CD14-positive monocyte (primary cell): ENCODE results near the gene ANKRD13B. TPM values are rescaled to one million over a fixed set of nuclear protein-coding genes. Genes with fewer than 3 reads are reported as not detected.
A peak's percentile ranks its signal among the peaks of the same experiment; 100 is the strongest.

Experiments used
- DNase-seq, 3 donors: peaks; one replicate each; pipeline ENCODE4 v3.0.0-alpha.2; 2011 to 2022
- H2AFZ ChIP-seq: 2 replicates; pipeline ENCODE4 v1.6.0; 2012; ENCODE audit warnings: mild to moderate bottlenecking, low read depth, low read length, inconsistent platforms; ENCODE audit not compliant: insufficient read depth, poor library complexity, severe bottlenecking
- H3K27ac ChIP-seq, 2 donors: 1 replicate in 1 of 2; 2 replicates in 1 of 2; pipeline ENCODE4 v1.5.1; 2012 to 2013; ENCODE audit warnings: low read length in 2 of 2, control low read depth in 1 of 2, inconsistent platforms in 1 of 2, low read depth in 1 of 2, mild to moderate bottlenecking in 1 of 2
- H3K27me3 ChIP-seq, 2 donors: one replicate each; pipeline versions ENCODE4 v1.6.0 to v1.6.1; 2011 to 2013; ENCODE audit warnings: low read length in 2 of 2; ENCODE audit not compliant: control insufficient read depth in 2 of 2, insufficient read depth in 2 of 2
- H3K36me3 ChIP-seq, 2 donors: replicated peaks in 1 of 2; 1 replicate in 1 of 2; 2 replicates in 1 of 2; pipeline versions ENCODE4 v1.5.1 to v1.6.1; 2012 to 2013; ENCODE audit warnings: low read length in 2 of 2, control low read depth in 1 of 2, inconsistent platforms in 1 of 2, mild to moderate bottlenecking in 1 of 2; ENCODE audit not compliant: insufficient read depth in 2 of 2, control insufficient read depth in 1 of 2
- H3K4me1 ChIP-seq, 2 donors: 1 replicate in 1 of 2; 2 replicates in 1 of 2; pipeline versions ENCODE4 v1.5.1 to v1.6.1; 2012 to 2013; ENCODE audit warnings: low read length in 2 of 2, control low read depth in 1 of 2, inconsistent platforms in 1 of 2, mild to moderate bottlenecking in 1 of 2, moderate library complexity in 1 of 2; ENCODE audit not compliant: insufficient read depth in 2 of 2, control insufficient read depth in 1 of 2
- H3K4me2 ChIP-seq: replicated peaks from 2 replicates; pipeline ENCODE3; 2012; ENCODE audit warnings: low read length, moderate library complexity, mild to moderate bottlenecking; ENCODE audit not compliant: poor library complexity, severe bottlenecking; ENCODE audit errors: extremely low read depth
- H3K4me3 ChIP-seq, 3 experiments: fragments of 200-600 bp in 1 of 3; sonication (generic) in 1 of 3; replicated peaks in 1 of 3; 1 replicate in 2 of 3; 2 replicates in 1 of 3; pipeline ENCODE4 v1.5.1; 2011 to 2013; ENCODE audit warnings: low read length in 3 of 3, mild to moderate bottlenecking in 3 of 3, control low read depth in 2 of 3, low read depth in 2 of 3, inconsistent platforms in 1 of 3, moderate library complexity in 1 of 3
- H3K79me2 ChIP-seq: 2 replicates; pipeline ENCODE4 v1.6.0; 2012; ENCODE audit warnings: mild to moderate bottlenecking, control low read depth, inconsistent platforms, low read length, moderate library complexity; ENCODE audit not compliant: insufficient read depth
- H3K9ac ChIP-seq: 2 replicates; pipeline ENCODE4 v1.6.0; 2017; ENCODE audit warnings: low read length, mild to moderate bottlenecking; ENCODE audit not compliant: insufficient read depth, poor library complexity, severe bottlenecking
- H3K9me3 ChIP-seq, 2 donors: replicated peaks in 1 of 2; 1 replicate in 1 of 2; 2 replicates in 1 of 2; pipeline versions ENCODE4 v1.5.1 to v1.6.1; 2012 to 2013; ENCODE audit warnings: low read length in 2 of 2, control low read depth in 1 of 2; ENCODE audit not compliant: control insufficient read depth in 1 of 2, insufficient read depth in 1 of 2
- H4K20me1 ChIP-seq: 2 replicates; pipeline ENCODE4 v1.6.0; 2012; ENCODE audit warnings: mild to moderate bottlenecking, low read length, control low read depth, moderate library complexity; ENCODE audit not compliant: insufficient read depth
- H3K27ac Mint-ChIP-seq, 7 donors: one replicate each; pipeline ENCODE4 v1.8.0; 2020; ENCODE audit warnings: mild to moderate bottlenecking in 7 of 7, mixed read lengths in 7 of 7, moderate library complexity in 6 of 7, inconsistent platforms in 2 of 7
- H3K27me3 Mint-ChIP-seq, 3 donors: one replicate each; pipeline ENCODE4 v1.8.0; 2021 to 2022; ENCODE audit warnings: low read depth in 3 of 3, mild to moderate bottlenecking in 3 of 3, mixed read lengths in 3 of 3, moderate library complexity in 3 of 3, inconsistent platforms in 1 of 3
- H3K36me3 Mint-ChIP-seq, 2 donors: one replicate each; pipeline ENCODE4 v1.8.0; 2020; ENCODE audit warnings: mixed read lengths in 2 of 2, inconsistent platforms in 1 of 2, mild to moderate bottlenecking in 1 of 2
- H3K4me1 Mint-ChIP-seq: one replicate; pipeline ENCODE4 v1.8.0; 2020; ENCODE audit warnings: mild to moderate bottlenecking, mixed read lengths
- H3K4me3 Mint-ChIP-seq, 2 donors: one replicate each; pipeline ENCODE4 v1.8.0; 2020; ENCODE audit warnings: mild to moderate bottlenecking in 2 of 2, mixed read lengths in 2 of 2, moderate library complexity in 1 of 2
- H3K9me3 Mint-ChIP-seq, 7 donors: one replicate each; pipeline ENCODE4 v1.8.0; 2020 to 2022; ENCODE audit warnings: mixed read lengths in 7 of 7, mild to moderate bottlenecking in 6 of 7, moderate library complexity in 6 of 7, inconsistent platforms in 2 of 7
- CTCF ChIP-seq: fragments of 200-600 bp; IDR thresholded peaks from one replicate; pipeline ENCODE4 v1.8.0; 2022; ENCODE audit warnings: antibody characterized with exemption, mild to moderate bottlenecking
- WGBS: methylation state at CpG from one replicate; pipeline ENCODE4 v1.1.5; 2013; ENCODE audit warnings: missing lambda C conversion rate; ENCODE audit not compliant: insufficient coverage; 5-methylcytosine and 5-hydroxymethylcytosine counted together
- intact Hi-C, 2 donors: fragments of 100-400 bp; cut with micrococcal nuclease; formaldehyde crosslinking; loops; one replicate each; pipeline versions ENCODE4 v1.15.0 to v1.15.1; 2023
- polyA plus RNA-seq, 3 donors: library from polyadenylated mRNA; depleted of rRNA in 1 of 3; unstranded in 2 of 3; stranded (reverse) in 1 of 3; fragments of 300-500 nt in 2 of 3; fragments of >200 nt in 1 of 3; fragmentation: Illumina TruSeq in 2 of 3; gene quantifications; 1 replicate in 2 of 3; 2 replicates in 1 of 3; pipeline ENCODE4 v1.2.3, GENCODE V29; 2012 to 2021

Gene ANKRD13B
- polyA plus RNA-seq, 3 donors, result 0.37 TPM; not detected in 2

GRCh38 chr17:29645515-29646051 lies 52.7 kb downstream of the ANKRD13B start:
- Histone ChIP-seq H3K36me3 (peaks cover 71 to 99% of the 10 kb centered on the region in 2 donors), H3K27ac (peak overlapping the region in 1 of 2 donors; percentile 42), H3K27me3 (no peaks in the 10 kb centered on the region), H2AFZ (no peak overlapping the region), H3K4me3 (no peak overlapping the region), H3K9me3 (no peaks in the 10 kb centered on the region), H3K9ac (no peak overlapping the region), H3K4me2 (no peak overlapping the region), H4K20me1 (peaks cover 93% of the 10 kb centered on the region), H3K4me1 (no peaks in the 10 kb centered on the region), H3K79me2 (peaks cover 12% of the 10 kb centered on the region)
- H3K4me3 Mint-ChIP-seq, result no peak overlapping the region
- no peak for DNase-seq
- H3K27me3 Mint-ChIP-seq, result no peaks in the 10 kb centered on the region
- intact Hi-C loops, result loop anchor here in 1 of 2 donors (10.0 kb wide), 2 partner anchors 129 to 289 kb away; partner anchors contain the start of gene SSH2
- H3K27ac Mint-ChIP-seq, result peak overlapping the region in 5 of 7 donors; percentile 9 to 64 (median 37)
- TF ChIP-seq CTCF, result no peak
- H3K4me1 Mint-ChIP-seq, result peaks cover 8% of the 10 kb centered on the region
- WGBS, result no CpG with 5 or more reads among the region's 5 CpGs
- peaks cover 70 to 90% of the 10 kb centered on the region in 2 donors for H3K36me3 Mint-ChIP-seq
- H3K9me3 Mint-ChIP-seq, result peaks cover 0 to 2% (median 0%) of the 10 kb centered on the region in 7 donors

- Mint-ChIP-seq H3K36me3 (peaks cover 67 to 98% of the 10 kb centered on the region in 2 donors), H3K27ac (peak overlapping the region in 1 of 7 donors; percentile 31)
Observed at GRCh38 chr17:29648005-29648404, 55.1 kb downstream of the ANKRD13B start.

More at GRCh38 chr17:29648005-29648404, 55.1 kb downstream of the ANKRD13B start:
- no peaks in the 10 kb centered on the region for H3K27me3 ChIP-seq
- intact Hi-C loops, result loop anchor here in 1 of 2 donors (10.0 kb wide), 2 partner anchors 127 to 287 kb away; partner anchors contain the start of gene SSH2
- no peak for DNase-seq
- Mint-ChIP-seq H3K4me1 (no peaks in the 10 kb centered on the region), H3K4me3 (no peak overlapping the region), H3K27me3 (no peaks in the 10 kb centered on the region), H3K9me3 (peaks cover 0 to 2% (median 0%) of the 10 kb centered on the region in 7 donors)
- H3K79me2 ChIP-seq, result peaks cover 8% of the 10 kb centered on the region
- WGBS, result no CpG with 5 or more reads among the region's 5 CpGs
- H3K4me3 ChIP-seq, result no peak overlapping the region
- H3K9me3 ChIP-seq, result no peaks in the 10 kb centered on the region
- H2AFZ ChIP-seq, result no peak overlapping the region
- H3K4me2 ChIP-seq, result no peak overlapping the region
- no peak overlapping the region for H3K27ac ChIP-seq
- no peak overlapping the region for H3K9ac ChIP-seq
- TF ChIP-seq CTCF, result no peak
- no peaks in the 10 kb centered on the region for H3K4me1 ChIP-seq
- peaks cover 71% of the 10 kb centered on the region for H4K20me1 ChIP-seq
- H3K36me3 ChIP-seq, result peaks cover 84 to 99% of the 10 kb centered on the region in 2 donors
